AG09319 (cell line): ENCODE data around the gene OR2T11.
"Not testable (repeated sequence)": the region's sequence is repeated elsewhere in the genome, so short reads cannot be mapped to it uniquely, and the experiment has no call there.

Experiments used
- DNase-seq: peaks from one replicate; pipeline ENCODE4 v3.0.0-alpha.2; 2010; ENCODE audit warnings: low read depth; ENCODE audit errors: extremely low read depth
- TF ChIP-seq, protein P1 (sequence below): IDR thresholded peaks from 2 replicates; pipeline ENCODE4 v1.5.1; 2011; ENCODE audit warnings: low read depth, mild to moderate bottlenecking, inconsistent platforms, low read length, moderate library complexity

Gene OR2T11, protein sequence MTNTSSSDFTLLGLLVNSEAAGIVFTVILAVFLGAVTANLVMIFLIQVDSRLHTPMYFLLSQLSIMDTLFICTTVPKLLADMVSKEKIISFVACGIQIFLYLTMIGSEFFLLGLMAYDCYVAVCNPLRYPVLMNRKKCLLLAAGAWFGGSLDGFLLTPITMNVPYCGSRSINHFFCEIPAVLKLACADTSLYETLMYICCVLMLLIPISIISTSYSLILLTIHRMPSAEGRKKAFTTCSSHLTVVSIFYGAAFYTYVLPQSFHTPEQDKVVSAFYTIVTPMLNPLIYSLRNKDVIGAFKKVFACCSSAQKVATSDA

DNA sequence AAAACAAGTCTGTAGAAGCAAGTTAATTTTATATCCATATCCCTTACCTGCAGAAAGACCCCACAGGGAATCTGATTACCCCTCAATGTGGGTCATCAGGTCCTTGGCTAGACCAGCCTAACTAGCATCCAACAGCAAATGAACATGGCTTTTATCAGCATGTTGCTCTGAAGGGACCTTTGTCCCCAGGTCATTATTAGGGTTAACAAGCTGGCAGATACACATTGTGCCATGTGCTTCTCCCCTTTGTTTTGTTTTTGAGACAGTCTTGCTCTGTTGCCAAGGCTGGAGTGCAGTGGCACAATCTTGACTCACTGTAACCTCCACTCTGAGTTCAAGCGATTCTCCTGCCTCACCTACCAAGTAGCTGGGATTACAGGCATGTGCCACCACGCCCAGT lies at the start of gene OR2T11:
Gene OR2T11 (minus strand): TSS at position 101 of the 400 bp plus-strand sequence. CDS start 7,963 bp downstream, outside the sequence.
- not testable (repeated sequence) for DNase-seq

DNA sequence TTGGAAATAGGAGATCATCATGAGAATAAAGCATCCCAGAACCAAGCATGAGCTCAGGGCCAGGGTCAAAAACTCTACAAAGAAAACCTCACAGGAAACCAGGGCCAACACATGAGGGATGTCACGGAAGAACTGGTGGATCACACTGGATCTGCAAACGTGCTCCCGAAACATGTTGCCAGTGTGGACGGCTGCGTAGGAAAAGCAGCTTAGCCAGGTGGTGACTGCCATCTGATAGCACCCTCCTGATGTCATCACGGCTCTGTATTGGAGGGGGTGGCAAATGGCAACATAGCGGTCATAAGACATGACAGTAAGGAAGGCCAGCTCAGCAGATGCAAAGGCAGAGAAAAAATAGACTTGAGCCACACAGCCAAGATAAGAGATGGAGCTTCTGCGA lies 46.8 kb upstream of the OR2T11 start:
- TF ChIP-seq, protein P1, sequence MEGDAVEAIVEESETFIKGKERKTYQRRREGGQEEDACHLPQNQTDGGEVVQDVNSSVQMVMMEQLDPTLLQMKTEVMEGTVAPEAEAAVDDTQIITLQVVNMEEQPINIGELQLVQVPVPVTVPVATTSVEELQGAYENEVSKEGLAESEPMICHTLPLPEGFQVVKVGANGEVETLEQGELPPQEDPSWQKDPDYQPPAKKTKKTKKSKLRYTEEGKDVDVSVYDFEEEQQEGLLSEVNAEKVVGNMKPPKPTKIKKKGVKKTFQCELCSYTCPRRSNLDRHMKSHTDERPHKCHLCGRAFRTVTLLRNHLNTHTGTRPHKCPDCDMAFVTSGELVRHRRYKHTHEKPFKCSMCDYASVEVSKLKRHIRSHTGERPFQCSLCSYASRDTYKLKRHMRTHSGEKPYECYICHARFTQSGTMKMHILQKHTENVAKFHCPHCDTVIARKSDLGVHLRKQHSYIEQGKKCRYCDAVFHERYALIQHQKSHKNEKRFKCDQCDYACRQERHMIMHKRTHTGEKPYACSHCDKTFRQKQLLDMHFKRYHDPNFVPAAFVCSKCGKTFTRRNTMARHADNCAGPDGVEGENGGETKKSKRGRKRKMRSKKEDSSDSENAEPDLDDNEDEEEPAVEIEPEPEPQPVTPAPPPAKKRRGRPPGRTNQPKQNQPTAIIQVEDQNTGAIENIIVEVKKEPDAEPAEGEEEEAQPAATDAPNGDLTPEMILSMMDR: no peak
- no peak for DNase-seq

DNA sequence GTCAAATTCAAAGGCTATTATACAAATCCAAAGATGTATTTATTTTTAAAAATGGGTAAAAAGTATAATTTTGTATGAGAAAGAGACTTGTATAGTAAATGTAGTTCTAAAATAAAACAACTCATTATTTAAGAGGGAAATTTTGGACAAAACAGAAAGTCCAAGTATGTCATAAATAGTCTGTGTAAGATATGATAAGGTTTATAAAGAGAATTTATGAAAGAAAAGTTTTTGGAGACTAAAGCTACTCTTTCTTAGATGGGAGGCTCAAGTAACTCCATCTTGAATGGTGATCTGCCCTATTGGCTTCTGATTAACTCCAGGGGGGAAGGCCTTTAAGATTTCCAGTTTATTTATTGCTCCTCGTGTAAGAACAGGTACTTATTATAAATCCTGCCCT lies 35.1 kb upstream of the OR2T11 start:
- no peak for DNase-seq
- TF ChIP-seq, protein P1: no peak

DNA sequence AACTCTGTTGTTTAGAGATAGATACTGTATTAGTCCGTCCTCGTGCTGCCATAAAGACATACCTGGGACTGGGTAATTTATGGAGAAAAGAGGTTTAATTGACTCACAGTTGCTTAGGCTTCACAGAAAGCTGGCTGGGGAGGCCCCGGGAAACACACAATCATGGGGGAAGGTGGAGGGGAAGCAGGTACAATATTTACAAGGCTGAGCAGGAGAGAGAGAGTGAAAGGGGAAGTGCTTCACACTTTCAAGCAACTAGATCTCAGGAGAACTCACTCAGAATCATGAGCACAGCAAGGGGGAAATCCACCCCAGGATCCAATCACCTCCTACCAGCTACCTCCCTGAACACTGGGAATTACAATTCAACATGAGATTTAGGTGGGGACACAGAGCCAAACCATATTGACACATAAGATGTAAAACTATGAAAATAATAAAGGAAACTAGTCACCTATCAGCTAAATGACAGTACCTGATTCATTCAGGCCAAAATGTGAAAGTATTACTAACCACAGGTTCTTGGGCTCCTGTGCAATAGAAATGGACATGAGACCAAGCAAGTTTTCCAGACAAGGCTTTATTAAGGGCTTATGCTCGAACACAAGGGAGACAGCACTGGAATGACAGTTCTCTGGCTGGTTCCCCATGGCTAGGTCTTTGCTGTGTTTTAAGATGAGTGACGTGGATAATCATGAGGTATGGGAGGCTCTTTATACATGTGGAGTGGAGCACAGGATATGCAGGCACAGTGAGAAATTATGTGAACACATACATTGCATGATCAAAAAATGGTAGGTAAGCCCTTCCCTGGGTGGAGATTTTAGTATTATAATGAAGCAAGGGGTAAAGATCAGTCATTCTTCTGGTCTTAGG lies 28.8 kb upstream of the OR2T11 start:
- not testable (repeated sequence) for DNase-seq

DNA sequence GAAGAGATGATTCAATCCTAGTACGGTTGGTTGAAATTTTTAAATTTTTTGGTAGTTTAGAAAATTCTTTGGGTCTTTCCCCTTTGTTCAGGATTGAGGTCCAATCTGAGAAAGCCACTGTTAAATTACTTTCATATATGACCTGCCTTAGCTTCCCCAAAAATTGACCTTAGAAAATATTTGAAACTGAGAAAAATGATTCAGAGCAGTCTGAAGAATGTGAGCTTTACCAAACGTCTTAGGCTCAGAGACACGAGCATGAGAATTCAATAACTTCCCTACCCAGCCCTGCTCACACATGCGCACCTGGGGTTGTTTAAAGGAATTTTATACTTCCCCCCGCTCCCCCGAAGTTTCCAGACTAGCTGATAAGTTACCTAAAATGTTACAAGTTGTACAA lies 21.9 kb upstream of the OR2T11 start:
- DNase-seq: not testable (repeated sequence)

DNA sequence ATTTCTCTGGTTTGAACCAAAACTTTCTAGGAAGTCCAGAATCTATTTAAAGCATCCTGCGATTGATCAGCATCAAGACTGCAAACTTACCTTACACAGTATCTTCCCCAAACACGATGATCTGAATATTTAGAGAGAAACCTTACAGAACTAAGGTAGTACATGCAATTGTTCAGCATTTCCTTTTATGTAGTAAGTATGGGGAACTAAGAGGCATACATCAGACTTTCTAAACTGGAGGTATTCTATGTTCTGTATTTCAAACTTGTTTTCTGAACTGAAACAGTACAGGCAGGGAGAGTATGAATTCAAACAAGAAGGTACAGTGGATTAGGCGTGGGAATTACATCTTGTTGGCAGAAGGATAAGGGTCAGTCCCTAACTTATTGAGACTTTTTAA lies 20.5 kb upstream of the OR2T11 start, which contains the start of gene OR2T27:
Gene OR2T27 (minus strand): TSS at position 175 of the 400 bp plus-strand sequence. CDS start 4,644 bp downstream, outside the sequence.
- DNase-seq: not testable (repeated sequence)

DNA sequence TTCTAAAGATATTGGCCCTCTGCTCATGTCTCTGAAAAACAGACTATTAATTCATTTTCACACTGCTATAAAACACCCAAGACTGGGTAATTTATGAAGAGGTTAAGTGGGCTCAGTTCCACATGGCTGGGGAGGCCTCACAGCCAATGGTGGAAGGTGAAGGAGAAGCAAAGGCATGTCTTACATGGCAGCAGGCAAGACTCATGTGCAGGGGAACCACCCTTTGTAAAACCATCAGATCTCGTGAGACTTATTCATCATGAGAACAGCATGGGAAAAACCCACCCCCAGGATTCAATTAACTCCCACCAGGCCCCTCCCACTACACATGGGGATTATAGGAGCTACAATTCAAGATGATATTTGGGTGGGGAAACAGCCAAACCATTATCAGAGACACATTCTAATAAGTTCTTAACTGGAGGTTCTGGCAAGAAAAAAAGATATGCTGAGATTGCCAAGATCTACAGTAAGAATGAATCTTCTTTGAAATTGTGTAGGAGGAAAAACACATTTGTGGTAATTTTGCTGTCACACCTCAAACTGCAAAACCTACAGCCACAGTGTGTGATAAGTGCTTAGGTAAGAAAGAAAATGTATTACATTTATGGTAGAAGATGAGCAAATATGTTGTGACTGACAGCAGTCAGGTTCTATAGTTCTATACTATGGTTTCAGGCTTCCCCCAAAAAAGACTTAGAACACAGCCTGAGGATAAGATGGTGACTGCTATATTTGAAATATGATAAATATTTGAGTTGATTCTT lies 14.1 kb upstream of the OR2T11 start:
- not testable (repeated sequence) for DNase-seq

DNA sequence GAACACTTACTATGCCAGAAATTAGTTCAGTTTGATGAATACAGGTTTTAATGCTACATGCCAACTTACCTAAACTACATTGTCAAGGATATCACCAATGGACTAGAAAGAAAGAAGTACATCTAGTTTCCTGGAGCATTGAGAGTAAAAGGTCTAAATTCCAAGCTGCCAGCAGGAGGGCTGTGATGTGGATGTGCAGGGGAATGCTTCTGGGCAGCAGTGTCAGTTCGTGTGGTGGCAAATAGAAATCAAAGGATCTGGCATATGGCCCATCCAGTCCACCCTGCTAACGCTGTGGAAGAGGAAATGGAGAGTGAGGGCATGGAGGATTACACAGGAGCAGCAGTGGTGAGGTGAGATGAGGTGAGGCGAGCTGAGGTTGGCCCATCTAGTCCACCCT lies 10.3 kb upstream of the OR2T11 start, which contains the start of gene OR2T35:
Gene OR2T35 (minus strand): TSS at position 101 of the 400 bp plus-strand sequence. CDS start 6,020 bp downstream, outside the sequence.
- not testable (repeated sequence) for DNase-seq

DNA sequence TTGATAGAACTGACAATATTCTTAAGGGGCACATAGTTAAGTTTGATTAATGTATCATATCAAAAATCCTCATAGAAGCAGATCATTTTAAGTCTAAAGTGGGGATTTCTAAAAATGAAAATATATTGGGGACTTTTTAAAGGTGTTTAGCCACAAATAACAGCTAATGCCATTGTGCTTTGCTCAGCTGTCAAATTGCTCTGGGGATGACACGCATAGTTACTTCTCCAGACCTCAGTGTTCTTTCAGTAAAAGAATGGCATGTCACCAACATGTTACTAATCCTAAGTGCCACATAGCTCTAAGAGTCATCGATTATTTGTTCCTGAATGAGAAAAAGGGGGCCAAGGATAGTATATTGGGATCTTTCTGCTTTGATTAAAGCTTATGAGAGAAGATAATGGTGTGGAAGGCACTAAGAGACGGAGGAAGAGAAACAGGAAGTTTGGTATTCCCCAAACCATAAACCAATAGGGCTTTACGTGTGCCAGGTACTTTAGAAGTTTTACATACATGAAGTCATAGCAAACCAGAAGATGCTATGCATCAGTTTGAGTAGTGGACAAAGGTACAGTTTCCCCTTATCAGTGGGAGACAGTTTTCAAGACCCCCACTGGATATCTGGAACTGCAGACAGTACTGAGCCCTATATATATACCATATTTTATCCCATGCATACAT lies 8.2 kb upstream of the OR2T11 start:
- DNase-seq: not testable (repeated sequence)

DNA sequence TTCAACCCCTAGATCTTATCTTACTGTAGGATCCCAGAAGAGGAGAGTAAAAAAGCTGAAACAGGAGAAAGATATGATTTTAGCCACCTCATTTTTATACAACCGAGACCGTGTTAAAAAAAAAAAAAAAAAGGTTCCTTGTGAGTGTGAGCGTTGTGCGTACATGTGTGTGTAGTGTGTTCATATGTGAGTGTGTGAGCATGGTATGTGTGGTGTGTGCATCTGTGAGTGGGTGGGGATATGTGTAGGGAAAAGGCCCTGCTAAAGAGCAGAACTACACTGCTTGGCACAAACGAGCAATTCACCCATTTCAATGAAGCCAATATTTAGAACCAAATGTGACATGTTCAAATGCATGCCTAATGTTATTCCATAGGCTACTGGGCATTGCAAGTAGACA lies 6.7 kb upstream of the OR2T11 start:
- not testable (repeated sequence) for DNase-seq

DNA sequence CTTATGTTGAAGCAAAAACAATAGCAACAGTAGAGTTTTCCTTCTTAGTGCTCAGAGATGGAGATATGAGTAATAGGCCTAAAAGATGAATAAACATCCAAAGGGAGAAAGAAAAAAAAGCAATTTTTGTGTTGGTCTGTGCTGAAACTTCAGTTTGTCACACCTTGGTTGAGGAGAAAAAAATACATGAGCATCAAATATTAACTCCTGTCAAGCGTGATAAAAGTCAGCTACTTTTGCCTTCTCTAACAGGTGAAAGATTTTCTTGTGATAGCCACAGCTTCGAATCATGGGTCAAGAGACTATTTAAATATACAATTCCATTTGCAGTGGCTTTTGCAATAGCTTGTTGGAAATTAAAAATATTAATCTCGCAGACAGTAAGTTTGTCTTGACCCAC lies 6.0 kb upstream of the OR2T11 start:
- DNase-seq: not testable (repeated sequence)

DNA sequence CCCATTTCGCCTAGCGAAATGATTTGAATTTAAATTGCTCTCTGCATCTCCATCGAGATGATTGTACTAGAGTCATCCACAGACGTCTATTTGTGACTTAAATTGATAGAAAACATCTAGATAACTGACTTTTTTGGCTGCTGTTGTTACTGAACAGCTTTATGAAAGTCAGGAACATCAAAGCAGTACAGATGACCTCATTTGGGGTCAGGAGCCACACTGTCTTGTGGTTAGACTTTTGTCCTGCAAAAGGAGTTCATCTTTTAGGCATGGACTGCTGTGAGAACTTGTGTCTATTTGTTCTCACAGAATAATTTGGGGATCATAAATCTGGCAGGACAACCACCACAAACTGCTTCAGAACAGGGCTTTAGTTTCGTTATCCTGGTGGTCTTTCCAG lies 4.8 kb upstream of the OR2T11 start:
- DNase-seq: not testable (repeated sequence)

DNA sequence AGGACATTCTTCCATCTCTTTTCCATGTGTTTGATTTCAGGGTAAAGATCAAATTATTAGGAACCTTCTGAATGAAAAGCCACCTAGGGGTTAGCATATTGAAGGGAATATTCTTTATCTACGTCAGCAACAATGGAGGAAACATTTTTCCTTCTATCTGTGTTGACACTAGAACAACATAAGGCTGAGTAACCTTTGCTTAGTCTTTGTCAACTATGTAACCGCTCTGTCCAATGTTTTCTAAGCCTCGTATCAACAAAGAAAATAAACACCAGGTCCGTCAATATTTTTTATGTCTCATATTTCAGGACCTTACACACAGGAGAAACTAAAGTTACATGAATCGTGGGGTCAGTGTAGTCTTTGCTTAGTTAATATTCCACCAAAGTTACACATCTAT lies 1.7 kb upstream of the OR2T11 start:
- DNase-seq: not testable (repeated sequence)
